Breast epithelium (tissue), 3 donors: ENCODE results near the gene ACAD11.

Experiments used
- CTCF ChIP-seq, 3 donors: fragments of 450-650 bp; IDR thresholded peaks; one replicate each; pipeline ENCODE4 v1.5.1; 2016 to 2017; ENCODE audit warnings: antibody characterized with exemption in 3 of 3, mild to moderate bottlenecking in 3 of 3, moderate library complexity in 3 of 3
- POLR2A ChIP-seq: fragments of 450-650 bp; IDR thresholded peaks from one replicate; pipeline ENCODE4 v1.6.1; 2016; ENCODE audit warnings: antibody characterized with exemption, mild to moderate bottlenecking, moderate library complexity
- POLR2AphosphoS5 ChIP-seq, 3 donors: sonication (generic); formaldehyde crosslinking; IDR thresholded peaks; one replicate each; pipeline ENCODE4 v1.6.1; 2017; ENCODE audit warnings: antibody characterized with exemption in 3 of 3

GRCh38 chr3:132537297-132537696 is 122.3 kb downstream of the ACAD11 start:
- no peak for TF ChIP-seq CTCF (IDR thresholded peaks at IDR 0.05)
- no peak for TF ChIP-seq POLR2AphosphoS5 (IDR thresholded peaks at IDR 0.05)
- no peak for TF ChIP-seq POLR2A
